ENCODE measurements around the gene DCAF12.

Gene DCAF12

GRCh38 chr9:34065541-34065940, 61.0 kb downstream of the DCAF12 start:
- Histone ChIP-seq H3K79me1 (ENCODE audit: low read depth, low read length) (no peaks in the 10 kb centered on the region), H4K8ac (ENCODE audit: low read depth, low read length) (peak overlapping the region; percentile 17), H2BK5ac (ENCODE audit: low read length) (no peak overlapping the region), H2BK15ac (ENCODE audit: low read length) (no peak overlapping the region), H3K4me2 (ENCODE audit: insufficient read depth, low read length, poor library complexity, severe bottlenecking) (no peak overlapping the region), H2AK5ac (ENCODE audit: low read depth, low read length) (no peak overlapping the region), H3K27ac (replicated peaks; ENCODE audit: low read length) (no peak overlapping the region), H3K23ac (ENCODE audit: low read depth, low read length, poor library complexity) (no peak overlapping the region), H3K4ac (ENCODE audit: low read length) (no peak overlapping the region), H3K18ac (ENCODE audit: low read length) (no peak overlapping the region), H3K14ac (ENCODE audit: low read length) (no peak overlapping the region), H2BK120ac (ENCODE audit: low read depth, low read length) (no peak overlapping the region), H3K9me3 (replicated peaks in 1 of 2; ENCODE audit: control insufficient read depth in 2 of 2, insufficient read depth in 1 of 2, low read depth in 1 of 2, low read length in 2 of 2) (no peaks in the 10 kb centered on the region), H3K4me3 (ENCODE audit: low read length in 2 of 2) (no peak overlapping the region), H3K36me3 (replicated peaks in 1 of 2; ENCODE audit: control insufficient read depth in 2 of 2, insufficient read depth in 2 of 2, low read length in 2 of 2) (no peaks in the 10 kb centered on the region), H2AFZ (ENCODE audit: low read length) (no peak overlapping the region), H3K27me3 (ENCODE audit: control insufficient read depth in 3 of 3, insufficient read depth in 3 of 3, low read depth in 1 of 3, low read length in 3 of 3) (no peaks in the 10 kb centered on the region), H2BK12ac (ENCODE audit: low read length) (no peak overlapping the region), H3K9ac (ENCODE audit: low read depth, low read length, poor library complexity) (no peak overlapping the region), H3K4me1 (ENCODE audit: control insufficient read depth in 2 of 2, insufficient read depth in 1 of 2, low read depth in 1 of 2, low read length in 2 of 2) (no peaks in the 10 kb centered on the region), H4K91ac (ENCODE audit: low read depth, low read length, poor library complexity) (no peak overlapping the region)
- no peak for DNase-seq (ENCODE audit: low spot score)
- WGBS, 2 donors (ENCODE audit: extremely low coverage in 2 of 2, insufficient read length in 2 of 2, insufficient replicate concordance in 1 of 2), result no CpG with 5 or more reads among the region's 3 CpGs

GRCh38 chr9:34059954-34060353, 66.5 kb downstream of the DCAF12 start:
- Histone ChIP-seq H3K4me2 (ENCODE audit: insufficient read depth, low read length, poor library complexity, severe bottlenecking) (no peak overlapping the region), H3K27ac (replicated peaks; ENCODE audit: low read length) (no peak overlapping the region), H2BK15ac (ENCODE audit: low read length) (no peak overlapping the region), H2BK5ac (ENCODE audit: low read length) (no peak overlapping the region), H4K8ac (ENCODE audit: low read depth, low read length) (no peak overlapping the region), H3K4me1 (ENCODE audit: control insufficient read depth in 2 of 2, insufficient read depth in 1 of 2, low read depth in 1 of 2, low read length in 2 of 2) (no peaks in the 10 kb centered on the region), H4K91ac (ENCODE audit: low read depth, low read length, poor library complexity) (no peak overlapping the region), H3K9ac (ENCODE audit: low read depth, low read length, poor library complexity) (no peak overlapping the region), H3K18ac (ENCODE audit: low read length) (no peak overlapping the region), H2AK5ac (ENCODE audit: low read depth, low read length) (no peak overlapping the region), H2BK12ac (ENCODE audit: low read length) (no peak overlapping the region), H2BK120ac (ENCODE audit: low read depth, low read length) (no peak overlapping the region), H2AFZ (ENCODE audit: low read length) (no peak overlapping the region), H3K4ac (ENCODE audit: low read length) (no peak overlapping the region), H3K9me3 (replicated peaks in 1 of 2; ENCODE audit: control insufficient read depth in 2 of 2, insufficient read depth in 1 of 2, low read depth in 1 of 2, low read length in 2 of 2) (no peaks in the 10 kb centered on the region), H3K4me3 (ENCODE audit: low read length in 2 of 2) (no peak overlapping the region), H3K79me1 (ENCODE audit: low read depth, low read length) (no peaks in the 10 kb centered on the region), H3K27me3 (ENCODE audit: control insufficient read depth in 3 of 3, insufficient read depth in 3 of 3, low read depth in 1 of 3, low read length in 3 of 3) (no peaks in the 10 kb centered on the region), H3K14ac (ENCODE audit: low read length) (no peak overlapping the region), H3K23ac (ENCODE audit: low read depth, low read length, poor library complexity) (no peak overlapping the region), H3K36me3 (replicated peaks in 1 of 2; ENCODE audit: control insufficient read depth in 2 of 2, insufficient read depth in 2 of 2, low read length in 2 of 2) (no peaks in the 10 kb centered on the region)
- DNase-seq (ENCODE audit: low spot score), result no peak
- no CpG with 5 or more reads among the region's 3 CpGs for WGBS, 2 donors (ENCODE audit: extremely low coverage in 2 of 2, insufficient read length in 2 of 2, insufficient replicate concordance in 1 of 2)

- no peak overlapping the region for H2AK5ac ChIP-seq (ENCODE audit: low read depth, low read length)
- no peaks in the 10 kb centered on the region for H3K4me1 ChIP-seq (ENCODE audit: control insufficient read depth in 2 of 2, insufficient read depth in 1 of 2, low read depth in 1 of 2, low read length in 2 of 2)
- no peak overlapping the region for H3K18ac ChIP-seq (ENCODE audit: low read length)
- no peak overlapping the region for H3K23ac ChIP-seq (ENCODE audit: low read depth, low read length, poor library complexity)
- no peak overlapping the region for H2BK12ac ChIP-seq (ENCODE audit: low read length)
- H4K91ac ChIP-seq (ENCODE audit: low read depth, low read length, poor library complexity), result no peak overlapping the region
- no peak overlapping the region for H3K14ac ChIP-seq (ENCODE audit: low read length)
- H3K36me3 ChIP-seq (replicated peaks in 1 of 2; ENCODE audit: control insufficient read depth in 2 of 2, insufficient read depth in 2 of 2, low read length in 2 of 2), result no peaks in the 10 kb centered on the region
- no peak overlapping the region for H3K9ac ChIP-seq (ENCODE audit: low read depth, low read length, poor library complexity)
- DNase-seq (ENCODE audit: low spot score), result no peak
- no peak overlapping the region for H4K8ac ChIP-seq (ENCODE audit: low read depth, low read length)
- H3K27ac ChIP-seq (replicated peaks; ENCODE audit: low read length), result no peak overlapping the region
- no peak overlapping the region for H2AFZ ChIP-seq (ENCODE audit: low read length)
- no peaks in the 10 kb centered on the region for H3K9me3 ChIP-seq (replicated peaks in 1 of 2; ENCODE audit: control insufficient read depth in 2 of 2, insufficient read depth in 1 of 2, low read depth in 1 of 2, low read length in 2 of 2)
- no peak overlapping the region for H2BK15ac ChIP-seq (ENCODE audit: low read length)
- H2BK5ac ChIP-seq (ENCODE audit: low read length), result no peak overlapping the region
- H3K27me3 ChIP-seq (ENCODE audit: control insufficient read depth in 3 of 3, insufficient read depth in 3 of 3, low read depth in 1 of 3, low read length in 3 of 3), result no peaks in the 10 kb centered on the region
- no peak overlapping the region for H2BK120ac ChIP-seq (ENCODE audit: low read depth, low read length)
- WGBS, 2 donors (ENCODE audit: extremely low coverage in 2 of 2, insufficient read length in 2 of 2, insufficient replicate concordance in 1 of 2), result no CpG with 5 or more reads among the region's 3 CpGs
- no peaks in the 10 kb centered on the region for H3K79me1 ChIP-seq (ENCODE audit: low read depth, low read length)
- no peak overlapping the region for H3K4me2 ChIP-seq (ENCODE audit: insufficient read depth, low read length, poor library complexity, severe bottlenecking)
- no peak overlapping the region for H3K4ac ChIP-seq (ENCODE audit: low read length)
- no peak overlapping the region for H3K4me3 ChIP-seq (ENCODE audit: low read length in 2 of 2)
These were observed 67.2 kb downstream of the DCAF12 start for GRCh38 chr9:34059281-34059680.

GRCh38 chr9:34049630-34050384, 76.7 kb downstream of the DCAF12 start:
- Histone ChIP-seq H2BK12ac (ENCODE audit: low read length) (no peak overlapping the region), H4K91ac (ENCODE audit: low read depth, low read length, poor library complexity) (peak overlapping the region; percentile 97), H2BK120ac (ENCODE audit: low read depth, low read length) (no peak overlapping the region), H3K4me1 (ENCODE audit: control insufficient read depth in 2 of 2, insufficient read depth in 1 of 2, low read depth in 1 of 2, low read length in 2 of 2) (peaks cover 6 to 16% of the 10 kb centered on the region in 2 donors), H3K23ac (ENCODE audit: low read depth, low read length, poor library complexity) (peak overlapping the region; percentile 65), H3K27ac (replicated peaks; ENCODE audit: low read length) (no peak overlapping the region), H2AK5ac (ENCODE audit: low read depth, low read length) (peak overlapping the region; percentile 96), H3K27me3 (ENCODE audit: control insufficient read depth in 3 of 3, insufficient read depth in 3 of 3, low read depth in 1 of 3, low read length in 3 of 3) (no peaks in the 10 kb centered on the region), H3K9me3 (replicated peaks in 1 of 2; ENCODE audit: control insufficient read depth in 2 of 2, insufficient read depth in 1 of 2, low read depth in 1 of 2, low read length in 2 of 2) (peaks cover 0 to 2% of the 10 kb centered on the region in 2 donors), H3K36me3 (replicated peaks in 1 of 2; ENCODE audit: control insufficient read depth in 2 of 2, insufficient read depth in 2 of 2, low read length in 2 of 2) (peaks cover 0 to under 1% of the 10 kb centered on the region in 2 donors), H3K4me3 (ENCODE audit: low read length in 2 of 2) (peak overlapping the region; percentile 84 to 99), H3K14ac (ENCODE audit: low read length) (peak overlapping the region; percentile 98), H2BK5ac (ENCODE audit: low read length) (no peak overlapping the region), H3K79me1 (ENCODE audit: low read depth, low read length) (peaks cover 9% of the 10 kb centered on the region), H3K4ac (ENCODE audit: low read length) (no peak overlapping the region), H4K8ac (ENCODE audit: low read depth, low read length) (peak overlapping the region; percentile 96), H2BK15ac (ENCODE audit: low read length) (peak overlapping the region; percentile 93), H3K18ac (ENCODE audit: low read length) (peak overlapping the region; percentile 87), H3K9ac (ENCODE audit: low read depth, low read length, poor library complexity) (no peak overlapping the region), H3K4me2 (ENCODE audit: insufficient read depth, low read length, poor library complexity, severe bottlenecking) (peak overlapping the region; percentile 41), H2AFZ (ENCODE audit: low read length) (peak overlapping the region; percentile 98)
- no CpG with 5 or more reads among the region's 18 CpGs for WGBS, 2 donors (ENCODE audit: extremely low coverage in 2 of 2, insufficient read length in 2 of 2, insufficient replicate concordance in 1 of 2)
- DNase-seq (ENCODE audit: low spot score), result no peak

Measured in neuronal stem cell (in vitro differentiated cells).